Endothelial cell of umbilical vein (primary cell): ENCODE data around the gene GPR68. TPM values are rescaled to one million over a fixed set of nuclear protein-coding genes. Genes with fewer than 3 reads are reported as not detected.

Experiments
- BruUV-seq: library from RNA; stranded (reverse); fragments of 400-500 nt; replicated peaks from 2 replicates; lab custom pipeline; 2021; lab: Mats Ljungman, UMichigan
- CTCF ChIA-PET: fragments of 300-600, 350-600 bp; sonication (Branson Sonifier 250); formaldehyde crosslinking; loops from one replicate; lab custom pipeline; 2021; ENCODE audit warnings: antibody characterized with exemption, inconsistent platforms; lab: Charles Lee
- POLR2A ChIA-PET: fragments of 300-600, 350-600 bp; sonication (Branson Sonifier 250); formaldehyde crosslinking; loops from one replicate; lab custom pipeline; 2021; ENCODE audit warnings: antibody characterized with exemption, inconsistent platforms; lab: Charles Lee
- DNase-seq: peaks from one replicate; pipeline ENCODE4 v3.0.0-alpha.2; 2011; ENCODE audit warnings: low read depth, low spot score
- FAIRE-seq: peaks from 2 replicates; lab custom pipeline; 2011; peaks lifted over from hg19 to GRCh38; lab: Jason Lieb, UNC
- H2AFZ ChIP-seq: 2 replicates; pipeline ENCODE4 v1.6.0; 2012; ENCODE audit warnings: low read depth, low read length, control low read depth, inconsistent platforms
- H3K27ac ChIP-seq: 2 replicates; pipeline ENCODE4 v1.5.1; 2011; ENCODE audit warnings: low read depth, mild to moderate bottlenecking, control low read depth, low read length, moderate library complexity; ENCODE audit not compliant: insufficient read depth
- H3K27me3 ChIP-seq, 2 experiments: 2 replicates each; pipeline versions ENCODE4 v1.6.0 to v1.6.1; 2011; ENCODE audit warnings: low read length in 2 of 2, mixed read lengths in 1 of 2; ENCODE audit not compliant: control insufficient read depth in 2 of 2, insufficient read depth in 2 of 2
- H3K36me3 ChIP-seq, 2 experiments: 2 replicates in 1 of 2; 3 replicates in 1 of 2; pipeline ENCODE4 v1.5.1; 2011; ENCODE audit warnings: low read length in 2 of 2, mild to moderate bottlenecking in 1 of 2, moderate library complexity in 1 of 2; ENCODE audit not compliant: control insufficient read depth in 2 of 2, insufficient read depth in 2 of 2; ENCODE audit errors: extremely low read depth in 1 of 2
- H3K4me1 ChIP-seq: 3 replicates; pipeline ENCODE4 v1.5.1; 2011; ENCODE audit warnings: mild to moderate bottlenecking, low read length; ENCODE audit not compliant: control insufficient read depth, insufficient read depth; ENCODE audit errors: extremely low read depth
- H3K4me2 ChIP-seq: 2 replicates; pipeline ENCODE4 v1.6.1; 2011; ENCODE audit warnings: low read length, control low read depth, mixed read lengths; ENCODE audit not compliant: insufficient read depth
- H3K4me3 ChIP-seq, 3 experiments: fragments of 200-600 bp in 1 of 3; sonication (generic), shearing (Covaris generic) in 1 of 3; replicated peaks in 1 of 3; 2 replicates each; pipeline ENCODE4 v1.5.1; 2011 to 2016; ENCODE audit warnings: control low read depth in 3 of 3, low read length in 3 of 3, mild to moderate bottlenecking in 2 of 3, inconsistent platforms in 1 of 3, low read depth in 1 of 3, moderate library complexity in 1 of 3; ENCODE audit not compliant: insufficient read depth in 1 of 3
- H3K79me2 ChIP-seq: 2 replicates; pipeline ENCODE4 v1.6.0; 2012; ENCODE audit warnings: low read length, inconsistent platforms; ENCODE audit not compliant: control insufficient read depth, insufficient read depth
- H3K9ac ChIP-seq: replicated peaks from 2 replicates; pipeline ENCODE3; 2011; ENCODE audit warnings: low read length, control low read depth; ENCODE audit not compliant: insufficient read depth; ENCODE audit errors: extremely low read depth
- H3K9me1 ChIP-seq: replicated peaks from 3 replicates; pipeline ENCODE4 v1.6.0; 2011; ENCODE audit warnings: mild to moderate bottlenecking, low read length; ENCODE audit not compliant: control insufficient read depth, insufficient read depth; ENCODE audit errors: extremely low read depth
- H3K9me3 ChIP-seq: replicated peaks from 2 replicates; pipeline ENCODE4 v1.5.1; 2012; ENCODE audit warnings: low read length, inconsistent platforms; ENCODE audit not compliant: control insufficient read depth, insufficient read depth
- H4K20me1 ChIP-seq: replicated peaks from 2 replicates; pipeline ENCODE3; 2011; ENCODE audit warnings: mild to moderate bottlenecking, low read length; ENCODE audit not compliant: control insufficient read depth, insufficient read depth; ENCODE audit errors: extremely low read depth
- CTCF ChIP-seq, 2 donors: IDR thresholded peaks; 1 replicate in 1 of 2; 2 replicates in 1 of 2; pipeline ENCODE4 v1.5.1; 2011; ENCODE audit warnings: low read length in 2 of 2, mild to moderate bottlenecking in 2 of 2, moderate library complexity in 2 of 2, control low read depth in 1 of 2, inconsistent platforms in 1 of 2, low read depth in 1 of 2; ENCODE audit not compliant: insufficient read depth in 1 of 2; ENCODE audit errors: extremely low read depth in 1 of 2
- EZH2 ChIP-seq: IDR thresholded peaks from 2 replicates; pipeline ENCODE4 v1.6.1; 2012; ENCODE audit warnings: borderline replicate concordance, low read depth, mild to moderate bottlenecking, moderate library complexity, low read length, inconsistent platforms; ENCODE audit not compliant: severe bottlenecking
- FOS ChIP-seq: IDR thresholded peaks from 2 replicates; pipeline ENCODE4 v1.6.1; 2011; ENCODE audit warnings: mild to moderate bottlenecking, low read length, moderate library complexity, borderline replicate concordance; ENCODE audit not compliant: insufficient read depth
- GATA2 ChIP-seq: IDR thresholded peaks from 2 replicates; pipeline ENCODE4 v1.7.0; 2011; ENCODE audit warnings: low read depth, mild to moderate bottlenecking, moderate library complexity, mixed read lengths, low read length; ENCODE audit not compliant: insufficient read length, insufficient read depth
- JUN ChIP-seq: IDR thresholded peaks from 2 replicates; pipeline ENCODE4 v1.6.1; 2011; ENCODE audit warnings: borderline replicate concordance, low read depth; ENCODE audit not compliant: insufficient read length, insufficient read depth
- MAX ChIP-seq: IDR thresholded peaks from 2 replicates; pipeline ENCODE4 v1.6.1; 2011; ENCODE audit not compliant: insufficient read depth, insufficient read length
- MYC ChIP-seq: IDR thresholded peaks from one replicate; pipeline ENCODE4 v1.6.1; 2011; ENCODE audit warnings: mild to moderate bottlenecking, low read depth, low read length
- POLR2A ChIP-seq: IDR thresholded peaks from 2 replicates; pipeline ENCODE4 v1.6.1; 2012; ENCODE audit warnings: low read depth, mild to moderate bottlenecking, control low read depth, low read length
- POLR2AphosphoS5 ChIP-seq: IDR thresholded peaks from 2 replicates; pipeline ENCODE4 v1.6.1; 2012; ENCODE audit warnings: low read depth, mild to moderate bottlenecking, control low read depth, low read length, moderate library complexity; ENCODE audit not compliant: insufficient read depth
- dilution Hi-C: fragments of 300-500 bp; cut with MboI; formaldehyde crosslinking; loops from one replicate; pipeline ENCODE4 v1.15.0; 2019; ENCODE audit warnings: low sequenced_read_pairs; ENCODE audit not compliant: extremely low pct_ligation_motif_present
- intact Hi-C: fragments of 100-400 bp; cut with micrococcal nuclease; formaldehyde crosslinking; loops from one replicate; pipeline ENCODE4 v1.10.0; 2022
- polyA plus RNA-seq, 4 experiments: library from polyadenylated mRNA; depleted of rRNA in 3 of 4; stranded (reverse) in 3 of 4; unstranded in 1 of 4; fragments of >200 nt; gene quantifications; 2 replicates each; pipeline versions ENCODE4 v1.2.1 to v1.2.3, GENCODE V29; 2011 to 2012; ENCODE audit warnings: missing spikeins in 1 of 4
- total RNA-seq: library from RNA; stranded (reverse); gene quantifications from 2 replicates; pipeline ENCODE4 v1.2.3, GENCODE V29; 2021

Gene GPR68
- total and polyA plus RNA-seq, 2 donors (not counting 3 experiments of a cell fraction or from before 2014, with no cell fraction given), result 0.24 to 0.36 TPM

- Histone ChIP-seq H4K20me1 (no peaks in the 10 kb centered on the region), H3K4me1 (no peaks in the 10 kb centered on the region), H3K9me1 (no peaks in the 10 kb centered on the region), H3K27me3 (no peaks in the 10 kb centered on the region), H2AFZ (no peak overlapping the region), H3K4me2 (no peak overlapping the region), H3K9me3 (no peaks in the 10 kb centered on the region), H3K79me2 (no peaks in the 10 kb centered on the region), H3K27ac (no peak overlapping the region), H3K9ac (no peak overlapping the region), H3K36me3 (peaks cover 0 to 33% of the 10 kb centered on the region in 2 experiments), H3K4me3 (no peak overlapping the region)
- FAIRE-seq (no peak), DNase-seq (no peak)
- ChIA-PET CTCF (interaction anchor here (0.9 to 8.8 kb wide), 4 partner anchors 10 to 387 kb away, joined by 3 to 220 read pairs (median 4); no protein-coding TSS in a partner anchor), POLR2A (no interaction called here)
- dilution Hi-C loops, result loop anchor here (25.0 kb wide), 1 partner anchor 377 kb away; no protein-coding TSS in a partner anchor
- no TSS peak for BruUV-seq
- intact Hi-C loops, result no loop called here
- TF ChIP-seq EZH2, result no peak
- no peak for TF ChIP-seq JUN
- no peak for TF ChIP-seq POLR2A
- TF ChIP-seq CTCF (IDR thresholded peaks at IDR 0.05; ENCODE audit: extremely low read depth in 1 of 2, insufficient read depth in 1 of 2, low read depth in 1 of 2, low read length in 2 of 2), result no peak
- TF ChIP-seq MYC, result no peak
- TF ChIP-seq POLR2AphosphoS5, result no peak
- TF ChIP-seq GATA2, result no peak
- no peak for TF ChIP-seq FOS
- no peak for TF ChIP-seq MAX
These were observed 45.0 kb upstream of the GPR68 start for GRCh38 chr14:91289464-91289863.
